NOMO-1 treated with DMSO at 0.1 percent for 48 hours (cell line): Measurements from ENCODE around the gene AOPEP.

Source experiments
- DNase-seq: peaks from one replicate; lab custom pipeline; 2025; ENCODE audit not compliant: unreplicated experiment; lab: John Stamatoyannopoulos, UW

AOPEP gene

GRCh38 chr9:94912700-94913249 is 186.3 kb downstream of the AOPEP start:
- DNase-seq, result no peak

- DNase-seq, result no peak
Observed at GRCh38 chr9:94913550-94913949, 187.1 kb downstream of the AOPEP start.

GRCh38 chr9:94915476-94916450 is 189.3 kb downstream of the AOPEP start:
- no peak for DNase-seq

GRCh38 chr9:94916956-94917355 is 190.5 kb downstream of the AOPEP start:
- DNase-seq, result no peak

- peak; percentile 30 for DNase-seq
Observed at GRCh38 chr9:94918038-94918753, 191.7 kb downstream of the AOPEP start.

GRCh38 chr9:94919376-94920098 is 193.0 kb downstream of the AOPEP start:
- no peak for DNase-seq

GRCh38 chr9:94920420-94921091 is 194.1 kb downstream of the AOPEP start:
- no peak for DNase-seq

- DNase-seq, result no peak
Observed at GRCh38 chr9:94921092-94921471, 194.6 kb downstream of the AOPEP start.

- DNase-seq, result no peak
Observed at GRCh38 chr9:94921656-94922055, 195.2 kb downstream of the AOPEP start.

- peak; percentile 15 for DNase-seq
Observed at GRCh38 chr9:94922098-94922607, 195.7 kb downstream of the AOPEP start.

- DNase-seq, result peak; percentile 16
Observed at GRCh38 chr9:94922691-94923107, 196.2 kb downstream of the AOPEP start.

GRCh38 chr9:94923326-94924089 is 197.0 kb downstream of the AOPEP start:
- no peak for DNase-seq

GRCh38 chr9:94925751-94926430 is 199.4 kb downstream of the AOPEP start:
- DNase-seq, result no peak

GRCh38 chr9:94926431-94926800 is 199.9 kb downstream of the AOPEP start:
- no peak for DNase-seq

- no peak for DNase-seq
Observed at GRCh38 chr9:94927048-94927761, 200.7 kb downstream of the AOPEP start.

GRCh38 chr9:94927762-94928670 is 201.5 kb downstream of the AOPEP start:
- DNase-seq, result no peak

- no peak for DNase-seq
Observed at GRCh38 chr9:94928691-94929368, 202.3 kb downstream of the AOPEP start.
